ENCODE data around the gene UBAP2L. TPM values are rescaled to one million over a fixed set of nuclear protein-coding genes. Genes with fewer than 3 reads are reported as not detected.
"Not testable (repeated sequence)": the region's sequence is repeated elsewhere in the genome, so short reads cannot be mapped to it uniquely, and the experiment has no call there.

Gene UBAP2L
- total RNA-seq, 4 donors from 2014 or later, result 43.5 to 68.2 (median 55.7) TPM

DNA sequence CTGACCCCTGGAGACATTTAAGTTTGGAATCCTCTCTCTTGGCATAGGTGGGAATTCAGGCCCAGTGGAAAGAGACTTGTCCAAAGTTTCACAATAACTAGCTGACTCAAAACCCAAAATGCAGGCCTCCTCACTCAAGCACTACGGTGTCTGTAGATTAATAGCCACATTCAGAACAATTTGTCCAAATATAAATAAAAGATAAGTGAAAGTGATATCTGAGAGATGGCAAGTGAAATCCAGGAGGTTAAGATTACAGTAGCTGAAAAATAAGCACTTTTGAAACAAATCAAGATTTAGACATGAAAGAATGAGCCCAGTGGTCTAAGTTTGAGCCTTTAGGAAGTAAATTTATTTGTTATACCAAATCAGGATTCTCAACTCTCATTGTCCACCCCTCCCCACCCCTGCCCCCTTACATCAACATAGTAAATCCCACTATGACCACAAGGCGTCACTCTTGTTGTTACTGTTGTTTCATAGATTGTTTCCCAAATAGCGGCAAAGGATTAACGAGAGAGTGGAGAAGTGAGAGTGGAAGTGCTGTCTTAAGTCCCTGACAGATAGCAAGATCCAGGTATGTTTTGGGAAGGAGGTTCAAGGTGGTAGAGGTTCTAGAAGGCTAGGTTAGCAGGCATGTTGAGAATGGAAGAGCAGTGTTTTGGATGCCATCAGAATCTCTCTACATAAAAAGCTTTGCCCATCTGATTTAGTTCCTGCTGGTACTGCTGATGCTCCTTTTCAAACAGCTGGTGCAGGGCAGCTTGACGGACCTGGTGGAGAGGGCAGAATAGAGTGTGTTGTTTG, 21.8 kb upstream of the UBAP2L start:
- DNase-seq (ENCODE audit: low spot score in 2 of 2), result peak in 1 of 2 donors; percentile 90
- WGBS, 2 donors, result 5 to 9% methylated on average over 5 of the region's 5 CpGs
- Histone ChIP-seq H3K36me3 (no peaks in the 10 kb centered on the region), H3K4me1 (peaks cover 0 to 11% (median 0%) of the 10 kb centered on the region in 4 donors), H3K4me3 (no peak overlapping the region), H3K9me3 (no peaks in the 10 kb centered on the region), H3K27me3 (no peaks in the 10 kb centered on the region), H3K27ac (peak overlapping the region in 2 of 4 donors; percentile 44 to 69)
- TF ChIP-seq EP300 (IDR thresholded peaks at IDR 0.05), result peak in 1 of 2 donors; percentile 12
- TF ChIP-seq POLR2A (IDR thresholded peaks at IDR 0.05), result no peak
- TF ChIP-seq CTCF (IDR thresholded peaks at IDR 0.05), result peak; percentile 48 to 59 (median 54)

GRCh38 chr1:154199563-154199879, 21.2 kb upstream of the UBAP2L start:
- WGBS, 2 donors, result 89 to 93% methylated on average over 3 of the region's 3 CpGs
- DNase-seq (ENCODE audit: low spot score in 2 of 2), result no peak
- peaks cover 0 to 11% (median 0%) of the 10 kb centered on the region in 4 donors for H3K4me1 ChIP-seq
- no peaks in the 10 kb centered on the region for H3K9me3 ChIP-seq
- no peak overlapping the region for H3K4me3 ChIP-seq
- no peak for TF ChIP-seq EP300 (IDR thresholded peaks at IDR 0.05)
- TF ChIP-seq CTCF (IDR thresholded peaks at IDR 0.05), result no peak
- no peak for TF ChIP-seq POLR2A (IDR thresholded peaks at IDR 0.05)
- H3K27ac ChIP-seq, result peak overlapping the region in 2 of 4 donors; percentile 44 to 69
- H3K27me3 ChIP-seq, result no peaks in the 10 kb centered on the region
- H3K36me3 ChIP-seq, result no peaks in the 10 kb centered on the region

- not testable (repeated sequence) for H3K4me3 ChIP-seq; H3K27me3 ChIP-seq; H3K4me1 ChIP-seq; H3K27ac ChIP-seq; H3K9me3 ChIP-seq; DNase-seq (ENCODE audit: low spot score in 2 of 2)
- 93 to 95% methylated on average over 11 of the region's 11 CpGs for WGBS, 2 donors
- peaks cover 4 to 60% (median 13%) of the 10 kb centered on the region in 3 donors for H3K36me3 ChIP-seq
Observed at GRCh38 chr1:154205778-154206177, 15.0 kb upstream of the UBAP2L start.

GRCh38 chr1:154206196-154206595, 14.6 kb upstream of the UBAP2L start, which contains the start of gene CFAP141:
Gene CFAP141, minus strand, starts transcription at chr1:154206333. Its CDS starts 26 bp downstream, at chr1:154206307.
- Histone ChIP-seq H3K9me3 (no peaks in the 10 kb centered on the region), H3K27ac (no peak within 1 kb of the TSS), H3K4me1 (no peaks in the 10 kb centered on the region), H3K27me3 (no peaks in the 10 kb centered on the region), H3K36me3 (peaks cover 4 to 64% (median 15%) of the 10 kb centered on the region in 3 donors), H3K4me3 (no peak within 1 kb of the TSS)
- no peak for DNase-seq (ENCODE audit: low spot score in 2 of 2)
- 80 to 86% methylated on average over 1 of the region's 1 CpG for WGBS, 2 donors
- no peak for TF ChIP-seq EP300 (IDR thresholded peaks at IDR 0.05)

DNA sequence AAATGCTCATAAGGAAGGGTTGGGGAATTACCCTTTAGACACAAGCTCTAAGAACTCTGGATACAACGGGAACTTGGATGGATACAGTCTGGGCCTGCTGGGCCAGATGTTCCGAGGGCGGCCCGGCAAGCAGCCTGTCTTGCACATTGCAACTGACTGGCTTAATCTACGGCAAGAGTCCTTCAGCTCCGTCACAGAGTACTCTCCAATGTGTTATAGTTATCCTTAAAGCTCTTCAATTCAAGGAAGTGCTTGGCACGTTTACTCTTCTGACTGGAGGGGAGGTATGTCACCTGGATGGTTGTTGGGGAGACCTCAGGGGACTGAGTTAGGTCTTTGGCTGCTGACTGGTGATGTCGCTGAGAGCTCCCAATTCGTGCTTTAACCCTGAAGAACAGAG, 13.5 kb upstream of the UBAP2L start:
- no peak overlapping the region for H3K4me3 ChIP-seq
- peaks cover 4 to 74% (median 20%) of the 10 kb centered on the region in 3 donors for H3K36me3 ChIP-seq
- H3K27ac ChIP-seq, result no peak overlapping the region
- TF ChIP-seq POLR2A (IDR thresholded peaks at IDR 0.05) (no peak), CTCF (IDR thresholded peaks at IDR 0.05) (no peak), EP300 (IDR thresholded peaks at IDR 0.05) (no peak)
- no peaks in the 10 kb centered on the region for H3K9me3 ChIP-seq
- no peak for DNase-seq (ENCODE audit: low spot score in 2 of 2)
- WGBS, 2 donors, result 84% methylated on average over 9 of the region's 9 CpGs
- H3K4me1 ChIP-seq, result no peaks in the 10 kb centered on the region
- H3K27me3 ChIP-seq, result no peaks in the 10 kb centered on the region

GRCh38 chr1:154208677-154209388, 11.9 kb upstream of the UBAP2L start:
- H3K4me1 ChIP-seq, result no peaks in the 10 kb centered on the region
- no peak for DNase-seq (ENCODE audit: low spot score in 2 of 2)
- no peaks in the 10 kb centered on the region for H3K9me3 ChIP-seq
- no peaks in the 10 kb centered on the region for H3K27me3 ChIP-seq
- TF ChIP-seq POLR2A (IDR thresholded peaks at IDR 0.05) (no peak), CTCF (IDR thresholded peaks at IDR 0.05) (no peak), EP300 (IDR thresholded peaks at IDR 0.05) (no peak)
- 88 to 90% methylated on average over 5 of the region's 5 CpGs for WGBS, 2 donors
- H3K4me3 ChIP-seq, result no peak overlapping the region
- H3K27ac ChIP-seq, result no peak overlapping the region
- H3K36me3 ChIP-seq, result peaks cover 4 to 90% (median 35%) of the 10 kb centered on the region in 3 donors
